ENCODE measurements around the gene MAP4K4.
"Not testable (repeated sequence)": the region's sequence is repeated elsewhere in the genome, so short reads cannot be mapped to it uniquely, and the experiment has no call there.

The MAP4K4 gene

GRCh38 chr2:101740555-101740964, 43.1 kb downstream of the MAP4K4 start:
- Histone ChIP-seq H3K9ac (ENCODE audit: insufficient read length, low read depth) (no peak overlapping the region), H3K4me1 (ENCODE audit: insufficient read depth, insufficient read length) (peaks cover 7% of the 10 kb centered on the region), H3K9me3 (ENCODE audit: insufficient read depth, low read length) (no peaks in the 10 kb centered on the region), H3K27me3 (ENCODE audit: insufficient read depth, insufficient read length) (no peaks in the 10 kb centered on the region), H3K36me3 (ENCODE audit: insufficient read depth, insufficient read length, low read length) (no peaks in the 10 kb centered on the region), H3K4me3 (ENCODE audit: insufficient read length, low read depth) (no peak overlapping the region)
- DNase-seq (ENCODE audit: low read depth, low spot score), result no peak
- TF ChIP-seq ZNF274 (IDR thresholded peaks at IDR 0.05; ENCODE audit: low read depth, low read length) (no peak), SUZ12 (IDR thresholded peaks at IDR 0.05; ENCODE audit: extremely low read depth, insufficient read depth, insufficient read length) (no peak), YY1 (IDR thresholded peaks at IDR 0.05; ENCODE audit: insufficient read depth, insufficient read length) (no peak)

DNA sequence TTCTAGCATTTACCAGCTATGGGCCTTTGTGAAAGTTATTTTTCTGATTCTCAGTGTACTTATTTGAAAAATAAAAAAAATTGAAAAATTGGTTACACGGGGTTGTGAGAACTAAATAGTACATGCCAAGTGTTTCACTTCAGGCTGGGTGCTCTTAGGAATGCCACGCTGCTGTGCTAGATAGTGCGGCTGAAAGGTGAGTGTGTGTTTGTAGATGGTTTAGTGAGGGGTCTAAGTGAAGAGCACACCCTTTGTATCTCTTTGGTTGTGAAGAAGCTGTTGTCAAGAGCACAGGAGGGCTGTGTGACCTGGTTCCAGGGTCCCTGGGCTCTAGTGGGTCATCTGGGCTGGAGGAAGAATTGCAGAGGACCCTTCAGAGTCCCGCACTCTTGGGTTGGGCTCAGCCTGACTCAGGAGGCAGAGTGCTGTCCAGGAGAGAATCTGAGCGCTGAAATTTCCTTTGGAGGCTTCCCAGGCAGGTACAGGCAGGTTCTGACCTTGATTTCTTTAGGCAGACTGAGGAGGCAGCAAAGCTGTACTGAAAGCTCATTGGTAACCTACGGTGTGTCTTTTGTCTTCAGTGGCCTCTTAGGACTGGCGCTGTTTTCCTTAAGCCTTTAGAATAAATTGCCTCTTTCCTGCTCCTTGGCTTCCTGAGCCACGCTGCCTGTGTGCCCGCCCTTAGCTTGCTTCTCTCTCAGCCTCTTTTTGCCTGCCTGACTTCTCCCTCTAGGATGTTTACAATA, 44.4 kb downstream of the MAP4K4 start:
- Histone ChIP-seq H3K36me3 (ENCODE audit: insufficient read depth, insufficient read length, low read length) (no peaks in the 10 kb centered on the region), H3K4me1 (ENCODE audit: insufficient read depth, insufficient read length) (peaks cover 5% of the 10 kb centered on the region), H3K9ac (ENCODE audit: insufficient read length, low read depth) (peak overlapping the region; percentile 33), H3K4me3 (ENCODE audit: insufficient read length, low read depth) (no peak overlapping the region), H3K9me3 (ENCODE audit: insufficient read depth, low read length) (no peaks in the 10 kb centered on the region), H3K27me3 (ENCODE audit: insufficient read depth, insufficient read length) (no peaks in the 10 kb centered on the region)
- DNase-seq (ENCODE audit: low read depth, low spot score), result peak; percentile 76
- TF ChIP-seq YY1 (IDR thresholded peaks at IDR 0.05; ENCODE audit: insufficient read depth, insufficient read length) (no peak), SUZ12 (IDR thresholded peaks at IDR 0.05; ENCODE audit: extremely low read depth, insufficient read depth, insufficient read length) (no peak), ZNF274 (IDR thresholded peaks at IDR 0.05; ENCODE audit: low read depth, low read length) (no peak)

GRCh38 chr2:101742547-101742946, 45.0 kb downstream of the MAP4K4 start:
- Histone ChIP-seq H3K4me3 (ENCODE audit: insufficient read length, low read depth) (no peak overlapping the region), H3K4me1 (ENCODE audit: insufficient read depth, insufficient read length) (peaks cover 5% of the 10 kb centered on the region), H3K36me3 (ENCODE audit: insufficient read depth, insufficient read length, low read length) (no peaks in the 10 kb centered on the region), H3K27me3 (ENCODE audit: insufficient read depth, insufficient read length) (no peaks in the 10 kb centered on the region), H3K9me3 (ENCODE audit: insufficient read depth, low read length) (no peaks in the 10 kb centered on the region), H3K9ac (ENCODE audit: insufficient read length, low read depth) (no peak overlapping the region)
- no peak for DNase-seq (ENCODE audit: low read depth, low spot score)
- no peak for TF ChIP-seq SUZ12 (IDR thresholded peaks at IDR 0.05; ENCODE audit: extremely low read depth, insufficient read depth, insufficient read length)

GRCh38 chr2:101743288-101743687, 45.8 kb downstream of the MAP4K4 start:
- no peak for TF ChIP-seq YY1 (IDR thresholded peaks at IDR 0.05; ENCODE audit: insufficient read depth, insufficient read length)
- TF ChIP-seq ZNF274 (IDR thresholded peaks at IDR 0.05; ENCODE audit: low read depth, low read length), result no peak
- no peak for TF ChIP-seq SUZ12 (IDR thresholded peaks at IDR 0.05; ENCODE audit: extremely low read depth, insufficient read depth, insufficient read length)
- Histone ChIP-seq H3K9ac (ENCODE audit: insufficient read length, low read depth) (no peak overlapping the region), H3K4me3 (ENCODE audit: insufficient read length, low read depth) (no peak overlapping the region), H3K4me1 (ENCODE audit: insufficient read depth, insufficient read length) (peaks cover 5% of the 10 kb centered on the region), H3K9me3 (ENCODE audit: insufficient read depth, low read length) (no peaks in the 10 kb centered on the region), H3K36me3 (ENCODE audit: insufficient read depth, insufficient read length, low read length) (no peaks in the 10 kb centered on the region), H3K27me3 (ENCODE audit: insufficient read depth, insufficient read length) (no peaks in the 10 kb centered on the region)
- no peak for DNase-seq (ENCODE audit: low read depth, low spot score)

DNA sequence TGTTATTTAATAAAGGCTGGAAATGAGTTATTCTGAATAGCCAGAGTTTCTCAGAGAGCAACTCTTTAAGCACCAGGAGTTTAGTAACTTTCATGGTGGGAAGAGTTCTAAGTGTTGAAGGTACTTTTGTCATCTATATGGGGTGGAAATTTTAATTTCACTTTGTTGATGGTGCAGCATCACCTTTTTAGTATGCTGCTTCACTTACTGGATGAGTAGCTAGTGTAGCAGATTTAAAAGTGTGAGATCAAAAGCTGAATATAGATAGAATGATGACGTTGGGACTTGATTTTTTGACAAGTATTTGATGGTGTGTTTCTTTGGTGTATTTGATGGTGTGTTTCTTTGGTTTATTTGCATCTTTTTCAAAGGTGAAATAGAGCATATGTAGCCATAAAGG, 47.3 kb downstream of the MAP4K4 start:
- H3K36me3 ChIP-seq (ENCODE audit: insufficient read depth, insufficient read length, low read length), result no peaks in the 10 kb centered on the region
- H3K9me3 ChIP-seq (ENCODE audit: insufficient read depth, low read length), result no peaks in the 10 kb centered on the region
- H3K4me3 ChIP-seq (ENCODE audit: insufficient read length, low read depth), result no peak overlapping the region
- H3K9ac ChIP-seq (ENCODE audit: insufficient read length, low read depth), result no peak overlapping the region
- TF ChIP-seq SUZ12 (IDR thresholded peaks at IDR 0.05; ENCODE audit: extremely low read depth, insufficient read depth, insufficient read length) (no peak), ZNF274 (IDR thresholded peaks at IDR 0.05; ENCODE audit: low read depth, low read length) (no peak), YY1 (IDR thresholded peaks at IDR 0.05; ENCODE audit: insufficient read depth, insufficient read length) (no peak)
- H3K4me1 ChIP-seq (ENCODE audit: insufficient read depth, insufficient read length), result peaks cover 5% of the 10 kb centered on the region
- no peak for DNase-seq (ENCODE audit: low read depth, low spot score)
- H3K27me3 ChIP-seq (ENCODE audit: insufficient read depth, insufficient read length), result no peaks in the 10 kb centered on the region

GRCh38 chr2:101745711-101746694, 48.5 kb downstream of the MAP4K4 start:
- TF ChIP-seq SUZ12 (IDR thresholded peaks at IDR 0.05; ENCODE audit: extremely low read depth, insufficient read depth, insufficient read length), result no peak
- no peaks in the 10 kb centered on the region for H3K27me3 ChIP-seq (ENCODE audit: insufficient read depth, insufficient read length)
- peaks cover 5% of the 10 kb centered on the region for H3K4me1 ChIP-seq (ENCODE audit: insufficient read depth, insufficient read length)
- no peak for DNase-seq (ENCODE audit: low read depth, low spot score)
- H3K4me3 ChIP-seq (ENCODE audit: insufficient read length, low read depth), result no peak overlapping the region
- H3K9ac ChIP-seq (ENCODE audit: insufficient read length, low read depth), result no peak overlapping the region
- no peaks in the 10 kb centered on the region for H3K36me3 ChIP-seq (ENCODE audit: insufficient read depth, insufficient read length, low read length)
- H3K9me3 ChIP-seq (ENCODE audit: insufficient read depth, low read length), result no peaks in the 10 kb centered on the region

- H3K36me3 ChIP-seq (ENCODE audit: insufficient read depth, insufficient read length, low read length), result no peaks in the 10 kb centered on the region
- no peak overlapping the region for H3K9ac ChIP-seq (ENCODE audit: insufficient read length, low read depth)
- no peaks in the 10 kb centered on the region for H3K9me3 ChIP-seq (ENCODE audit: insufficient read depth, low read length)
- TF ChIP-seq YY1 (IDR thresholded peaks at IDR 0.05; ENCODE audit: insufficient read depth, insufficient read length), result no peak
- peaks cover 10% of the 10 kb centered on the region for H3K4me1 ChIP-seq (ENCODE audit: insufficient read depth, insufficient read length)
- H3K27me3 ChIP-seq (ENCODE audit: insufficient read depth, insufficient read length), result no peaks in the 10 kb centered on the region
- H3K4me3 ChIP-seq (ENCODE audit: insufficient read length, low read depth), result no peak overlapping the region
- no peak for DNase-seq (ENCODE audit: low read depth, low spot score)
Measured at GRCh38 chr2:101748000-101748399, 50.5 kb downstream of the MAP4K4 start.

DNA sequence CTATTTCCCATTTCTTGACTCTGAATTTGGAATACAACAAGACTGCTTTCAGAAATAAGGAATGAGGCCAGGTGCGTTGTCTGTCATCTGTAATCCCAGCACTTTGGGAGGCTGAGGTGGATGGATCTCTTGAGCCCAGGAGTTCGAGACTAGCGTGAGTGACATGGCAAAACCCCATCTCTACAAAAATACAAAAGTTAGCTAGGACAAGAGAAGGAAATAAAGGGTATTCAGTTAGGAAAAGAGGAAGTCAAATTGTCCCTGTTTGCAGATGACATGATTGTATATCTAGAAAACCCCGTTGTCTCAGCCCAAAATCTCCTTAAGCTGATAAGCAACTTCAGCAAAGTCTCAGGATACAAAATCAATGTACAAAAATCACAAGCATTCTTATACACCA, 51.0 kb downstream of the MAP4K4 start:
- DNase-seq (ENCODE audit: low read depth, low spot score); H3K27me3 ChIP-seq (ENCODE audit: insufficient read depth, insufficient read length); H3K4me1 ChIP-seq (ENCODE audit: insufficient read depth, insufficient read length); H3K9me3 ChIP-seq (ENCODE audit: insufficient read depth, low read length); H3K36me3 ChIP-seq (ENCODE audit: insufficient read depth, insufficient read length, low read length); H3K9ac ChIP-seq (ENCODE audit: insufficient read length, low read depth); H3K4me3 ChIP-seq (ENCODE audit: insufficient read length, low read depth): not testable (repeated sequence)
